ENCODE measurements around the gene EYA4. TPM values are rescaled to one million over a fixed set of nuclear protein-coding genes. Genes with fewer than 3 reads are reported as not detected.

The EYA4 gene
- total and polyA plus RNA-seq, 2 donors (not counting 3 experiments of a cell fraction or from before 2014, with no cell fraction given), result not detected

DNA sequence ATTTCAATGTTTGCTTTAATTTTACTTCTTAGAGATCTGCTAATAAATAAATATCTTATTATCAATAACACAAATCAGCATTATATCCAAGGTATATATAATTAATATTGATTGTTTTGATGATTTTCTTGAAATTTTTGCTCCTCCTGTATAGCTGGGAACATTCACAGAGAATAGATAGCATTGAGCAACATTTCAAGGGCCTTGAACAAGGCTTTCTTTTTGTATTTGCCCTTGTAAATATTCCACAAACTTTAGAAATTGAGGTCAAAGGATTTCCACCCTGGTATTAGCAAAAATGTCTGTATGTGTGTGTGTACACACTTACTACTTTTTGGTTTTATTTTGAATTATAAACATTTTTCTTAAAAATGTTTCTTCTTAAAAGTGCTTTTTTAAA lies 205.6 kb downstream of the EYA4 start:
- FAIRE-seq (no peak), DNase-seq (ENCODE audit: low read depth, low spot score) (no peak)
- H3K9ac ChIP-seq (replicated peaks; ENCODE audit: extremely low read depth, insufficient read depth, low read length), result no peak overlapping the region
- TF ChIP-seq POLR2A (IDR thresholded peaks at IDR 0.05; ENCODE audit: low read depth, low read length) (no peak), GATA2 (IDR thresholded peaks at IDR 0.05; ENCODE audit: insufficient read depth, insufficient read length, low read depth, low read length) (no peak), EZH2 (IDR thresholded peaks at IDR 0.05; ENCODE audit: borderline replicate concordance, low read depth, low read length, severe bottlenecking) (no peak), FOS (IDR thresholded peaks at IDR 0.05; ENCODE audit: borderline replicate concordance, insufficient read depth, low read length) (no peak)
- dilution Hi-C loops (cut with MboI; ENCODE audit: extremely low pct_ligation_motif_present, low sequenced_read_pairs) (no loop called here), intact Hi-C loops (cut with micrococcal nuclease) (no loop called here)
- H3K27me3 ChIP-seq (ENCODE audit: control insufficient read depth in 2 of 2, insufficient read depth in 2 of 2, low read length in 2 of 2), result no peaks in the 10 kb centered on the region
- no peaks in the 10 kb centered on the region for H3K4me1 ChIP-seq (ENCODE audit: control insufficient read depth, extremely low read depth, insufficient read depth, low read length)
- ChIA-PET POLR2A (no interaction called here), CTCF (no interaction called here)
- no peaks in the 10 kb centered on the region for H3K9me1 ChIP-seq (replicated peaks; ENCODE audit: control insufficient read depth, extremely low read depth, insufficient read depth, low read length)
- no peaks in the 10 kb centered on the region for H3K79me2 ChIP-seq (ENCODE audit: control insufficient read depth, insufficient read depth, low read length)
- no peak overlapping the region for H2AFZ ChIP-seq (ENCODE audit: low read depth, low read length)
- H3K36me3 ChIP-seq (ENCODE audit: control insufficient read depth in 2 of 2, extremely low read depth in 1 of 2, insufficient read depth in 2 of 2, low read length in 2 of 2), result no peaks in the 10 kb centered on the region
- H3K4me3 ChIP-seq (replicated peaks in 1 of 3; ENCODE audit: insufficient read depth in 1 of 3, low read depth in 1 of 3, low read length in 3 of 3), result no peak overlapping the region
- no peak overlapping the region for H3K27ac ChIP-seq (ENCODE audit: insufficient read depth, low read depth, low read length)
- H4K20me1 ChIP-seq (replicated peaks; ENCODE audit: control insufficient read depth, extremely low read depth, insufficient read depth, low read length), result no peaks in the 10 kb centered on the region
- no peaks in the 10 kb centered on the region for H3K9me3 ChIP-seq (replicated peaks; ENCODE audit: control insufficient read depth, insufficient read depth, low read length)
- no TSS peak for BruUV-seq (replicated peaks)
- no peak overlapping the region for H3K4me2 ChIP-seq (ENCODE audit: insufficient read depth, low read length)

DNA sequence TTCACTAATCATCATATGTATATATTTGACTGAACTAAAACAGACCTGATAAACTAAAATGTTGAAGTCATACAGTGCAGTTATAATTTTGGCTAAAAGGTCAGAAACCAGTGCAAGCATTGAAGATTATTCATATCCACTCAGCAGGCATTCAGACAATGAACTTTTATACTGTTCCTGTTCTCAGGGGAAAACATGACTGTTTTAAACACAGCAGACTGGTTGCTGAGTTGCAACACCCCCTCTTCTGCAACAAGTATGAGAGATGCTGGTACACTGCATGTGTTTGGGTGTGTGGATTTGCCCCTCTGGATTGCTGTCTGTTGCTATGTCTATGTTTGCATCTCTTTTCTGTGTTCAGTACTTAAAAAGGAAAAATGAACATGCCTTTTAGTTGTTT lies 206.8 kb downstream of the EYA4 start:
- intact Hi-C loops (cut with micrococcal nuclease), result no loop called here
- FAIRE-seq, result no peak
- Histone ChIP-seq H3K79me2 (ENCODE audit: control insufficient read depth, insufficient read depth, low read length) (no peaks in the 10 kb centered on the region), H2AFZ (ENCODE audit: low read depth, low read length) (no peak overlapping the region), H3K36me3 (ENCODE audit: control insufficient read depth in 2 of 2, extremely low read depth in 1 of 2, insufficient read depth in 2 of 2, low read length in 2 of 2) (no peaks in the 10 kb centered on the region), H3K4me2 (ENCODE audit: insufficient read depth, low read length) (no peak overlapping the region), H3K4me3 (replicated peaks in 1 of 3; ENCODE audit: insufficient read depth in 1 of 3, low read depth in 1 of 3, low read length in 3 of 3) (no peak overlapping the region), H3K27me3 (ENCODE audit: control insufficient read depth in 2 of 2, insufficient read depth in 2 of 2, low read length in 2 of 2) (no peaks in the 10 kb centered on the region), H3K27ac (ENCODE audit: insufficient read depth, low read depth, low read length) (no peak overlapping the region), H3K4me1 (ENCODE audit: control insufficient read depth, extremely low read depth, insufficient read depth, low read length) (no peaks in the 10 kb centered on the region), H3K9me3 (replicated peaks; ENCODE audit: control insufficient read depth, insufficient read depth, low read length) (no peaks in the 10 kb centered on the region), H3K9me1 (replicated peaks; ENCODE audit: control insufficient read depth, extremely low read depth, insufficient read depth, low read length) (no peaks in the 10 kb centered on the region), H4K20me1 (replicated peaks; ENCODE audit: control insufficient read depth, extremely low read depth, insufficient read depth, low read length) (no peaks in the 10 kb centered on the region), H3K9ac (replicated peaks; ENCODE audit: extremely low read depth, insufficient read depth, low read length) (no peak overlapping the region)
- dilution Hi-C loops (cut with MboI; ENCODE audit: extremely low pct_ligation_motif_present, low sequenced_read_pairs), result no loop called here
- POLR2A ChIA-PET, result no interaction called here
- CTCF ChIA-PET, result no interaction called here
- no peak for DNase-seq (ENCODE audit: low read depth, low spot score)
- no peak for TF ChIP-seq CTCF (IDR thresholded peaks at IDR 0.05; ENCODE audit: extremely low read depth in 1 of 2, insufficient read depth in 1 of 2, low read depth in 1 of 2, low read length in 2 of 2)
- TF ChIP-seq JUN (IDR thresholded peaks at IDR 0.05; ENCODE audit: borderline replicate concordance, insufficient read depth, insufficient read length, low read depth), result no peak
- TF ChIP-seq EZH2 (IDR thresholded peaks at IDR 0.05; ENCODE audit: borderline replicate concordance, low read depth, low read length, severe bottlenecking), result no peak
- no TSS peak for BruUV-seq (replicated peaks)
